ENCODE measurements around the gene KSR2.

DNA sequence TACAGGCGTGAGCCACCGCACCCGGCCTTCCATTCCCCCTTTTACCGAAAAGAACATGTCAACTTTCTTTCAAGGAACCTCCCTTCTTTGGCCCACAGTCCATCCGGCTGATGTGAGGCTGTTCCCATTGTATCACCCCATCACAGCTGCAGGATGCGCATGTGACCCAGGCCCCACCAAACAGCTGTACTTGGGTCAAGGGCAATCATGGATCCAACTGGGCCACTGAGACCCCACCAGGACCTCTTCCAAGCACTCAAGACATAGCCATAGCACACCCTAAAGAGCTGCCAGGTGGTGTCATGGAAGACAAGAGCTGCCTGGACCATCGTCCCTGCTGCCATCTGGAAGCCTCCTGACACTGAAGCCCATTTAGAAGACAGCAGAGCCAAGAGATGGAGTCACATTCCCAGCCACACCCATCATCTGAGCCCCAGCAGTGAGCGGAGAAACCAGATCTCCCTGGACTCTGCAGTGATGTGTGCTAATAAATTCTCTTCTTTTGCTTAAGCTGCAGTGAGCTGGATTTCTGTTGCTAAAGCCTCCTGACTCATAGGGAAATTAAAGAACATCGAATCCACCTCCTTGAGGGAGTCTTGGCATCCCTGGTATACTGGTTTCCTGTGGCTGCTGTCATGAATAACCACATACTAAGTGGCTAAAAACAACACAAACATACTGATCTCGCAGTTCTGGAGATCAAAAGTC is 105.6 kb downstream of the KSR2 start:
- TF ChIP-seq, protein P1, sequence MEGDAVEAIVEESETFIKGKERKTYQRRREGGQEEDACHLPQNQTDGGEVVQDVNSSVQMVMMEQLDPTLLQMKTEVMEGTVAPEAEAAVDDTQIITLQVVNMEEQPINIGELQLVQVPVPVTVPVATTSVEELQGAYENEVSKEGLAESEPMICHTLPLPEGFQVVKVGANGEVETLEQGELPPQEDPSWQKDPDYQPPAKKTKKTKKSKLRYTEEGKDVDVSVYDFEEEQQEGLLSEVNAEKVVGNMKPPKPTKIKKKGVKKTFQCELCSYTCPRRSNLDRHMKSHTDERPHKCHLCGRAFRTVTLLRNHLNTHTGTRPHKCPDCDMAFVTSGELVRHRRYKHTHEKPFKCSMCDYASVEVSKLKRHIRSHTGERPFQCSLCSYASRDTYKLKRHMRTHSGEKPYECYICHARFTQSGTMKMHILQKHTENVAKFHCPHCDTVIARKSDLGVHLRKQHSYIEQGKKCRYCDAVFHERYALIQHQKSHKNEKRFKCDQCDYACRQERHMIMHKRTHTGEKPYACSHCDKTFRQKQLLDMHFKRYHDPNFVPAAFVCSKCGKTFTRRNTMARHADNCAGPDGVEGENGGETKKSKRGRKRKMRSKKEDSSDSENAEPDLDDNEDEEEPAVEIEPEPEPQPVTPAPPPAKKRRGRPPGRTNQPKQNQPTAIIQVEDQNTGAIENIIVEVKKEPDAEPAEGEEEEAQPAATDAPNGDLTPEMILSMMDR (IDR thresholded peaks at IDR 0.05) = no peak
- no peak for TF ChIP-seq POLR2A (IDR thresholded peaks at IDR 0.05)
